Liver (tissue), 9 donors: Measurements from ENCODE around the gene TTLL3. TPM values are rescaled to one million over a fixed set of nuclear protein-coding genes. Genes with fewer than 3 reads are reported as not detected.

Experiments used
- DNase-seq: peaks from one replicate; pipeline ENCODE4 v3.0.0-alpha.2; 2017; ENCODE audit warnings: low spot score
- H3K27ac ChIP-seq, 2 donors: one replicate each; pipeline ENCODE4 v1.7.0; 2013; ENCODE audit warnings: inconsistent platforms in 2 of 2, low read length in 2 of 2, control low read depth in 1 of 2, low read depth in 1 of 2, mild to moderate bottlenecking in 1 of 2
- H3K27me3 ChIP-seq, 4 donors: one replicate each; pipeline versions ENCODE4 v1.6.1 to v1.7.0; 2013; ENCODE audit warnings: low read length in 3 of 4, inconsistent platforms in 1 of 4, mild to moderate bottlenecking in 1 of 4, moderate library complexity in 1 of 4; ENCODE audit not compliant: control insufficient read depth in 4 of 4, insufficient read depth in 4 of 4
- H3K36me3 ChIP-seq, 4 donors: one replicate each; pipeline versions ENCODE4 v1.6.1 to v1.7.0; 2013; ENCODE audit warnings: low read length in 3 of 4, mild to moderate bottlenecking in 3 of 4, low read depth in 1 of 4, moderate library complexity in 1 of 4; ENCODE audit not compliant: control insufficient read depth in 4 of 4, insufficient read depth in 3 of 4
- H3K4me1 ChIP-seq, 4 donors: one replicate each; pipeline versions ENCODE4 v1.6.1 to v1.7.0; 2013; ENCODE audit warnings: low read length in 3 of 4, mild to moderate bottlenecking in 3 of 4, moderate library complexity in 1 of 4; ENCODE audit not compliant: control insufficient read depth in 4 of 4, insufficient read depth in 4 of 4
- H3K4me3 ChIP-seq, 3 donors: one replicate each; pipeline versions ENCODE4 v1.6.1 to v1.7.0; 2013; ENCODE audit warnings: low read length in 3 of 3, control low read depth in 1 of 3, low read depth in 1 of 3, mild to moderate bottlenecking in 1 of 3
- H3K9ac ChIP-seq, 2 donors: one replicate each; pipeline ENCODE4 v1.7.0; 2013; ENCODE audit warnings: low read length in 2 of 2, mild to moderate bottlenecking in 2 of 2, moderate library complexity in 2 of 2, control low read depth in 1 of 2, low read depth in 1 of 2
- H3K9me3 ChIP-seq, 4 donors: one replicate each; pipeline versions ENCODE4 v1.6.1 to v1.7.0; 2013; ENCODE audit warnings: low read length in 3 of 4; ENCODE audit not compliant: control insufficient read depth in 4 of 4
- EGR1 ChIP-seq, 2 donors: IDR thresholded peaks; 2 replicates each; pipeline ENCODE4 v1.6.1; 2016 to 2018; ENCODE audit warnings: antibody characterized with exemption in 2 of 2, low read depth in 2 of 2
- FOXA1 ChIP-seq: IDR thresholded peaks from 2 replicates; pipeline ENCODE4 v1.6.1; 2016; ENCODE audit warnings: antibody characterized with exemption
- FOXA2 ChIP-seq: IDR thresholded peaks from 2 replicates; pipeline ENCODE4 v1.6.1; 2016; ENCODE audit warnings: antibody characterized with exemption
- GABPA ChIP-seq, 2 donors: IDR thresholded peaks in 1 of 2; conservative IDR thresholded peaks in 1 of 2; 2 replicates each; pipeline ENCODE4 v1.6.1; 2016; ENCODE audit warnings: antibody characterized with exemption in 2 of 2, mild to moderate bottlenecking in 1 of 2, moderate library complexity in 1 of 2
- HNF4A ChIP-seq, 2 donors: conservative IDR thresholded peaks; 2 replicates each; pipeline ENCODE4 v1.6.1; 2016; ENCODE audit warnings: antibody characterized with exemption in 2 of 2, mild to moderate bottlenecking in 2 of 2
- HNF4G ChIP-seq: IDR thresholded peaks from 2 replicates; pipeline ENCODE4 v1.6.1; 2016; ENCODE audit warnings: antibody characterized with exemption
- JUND ChIP-seq, 2 donors: IDR thresholded peaks; 2 replicates each; pipeline ENCODE4 v1.6.1; 2016; ENCODE audit warnings: antibody characterized with exemption in 2 of 2
- NR2F2 ChIP-seq: IDR thresholded peaks from 2 replicates; pipeline ENCODE4 v1.6.1; 2016; ENCODE audit warnings: antibody characterized with exemption
- RAD21 ChIP-seq, 2 donors: IDR thresholded peaks; 2 replicates each; pipeline ENCODE4 v1.6.1; 2016; ENCODE audit warnings: antibody characterized with exemption in 2 of 2, mild to moderate bottlenecking in 2 of 2
- RXRA ChIP-seq, 2 donors: IDR thresholded peaks; 2 replicates each; pipeline ENCODE4 v1.6.1; 2017 to 2018; ENCODE audit warnings: antibody characterized with exemption in 2 of 2, mild to moderate bottlenecking in 1 of 2
- SP1 ChIP-seq: IDR thresholded peaks from 2 replicates; pipeline ENCODE4 v1.6.1; 2018; ENCODE audit warnings: antibody characterized with exemption, mild to moderate bottlenecking
- TAF1 ChIP-seq: conservative IDR thresholded peaks from 2 replicates; pipeline ENCODE4 v1.6.1; 2016; ENCODE audit warnings: antibody characterized with exemption, mild to moderate bottlenecking
- YY1 ChIP-seq: IDR thresholded peaks from 2 replicates; pipeline ENCODE4 v1.6.1; 2016; ENCODE audit warnings: antibody characterized with exemption, mild to moderate bottlenecking
- WGBS: extraction: QIAGEN DNeasy Blood & Tissue Kit; methylation state at CpG from one replicate; pipeline ENCODE4 v1.1.7; 2013; 5-methylcytosine and 5-hydroxymethylcytosine counted together
- polyA plus RNA-seq, 2 donors: library from polyadenylated mRNA; stranded (reverse) in 1 of 2; unstranded in 1 of 2; fragments of 200-250 nt in 1 of 2; fragments of >200 nt in 1 of 2; fragmentation: Nextera tagmentation in 1 of 2; extraction: Ambion mirVana in 1 of 2; gene quantifications; one replicate each; pipeline versions ENCODE4 v1.2.1 to v1.2.3, GENCODE V29; 2013 to 2015
- total RNA-seq, 2 donors: library from RNA; depleted of rRNA; stranded (reverse); fragments of >200 nt; gene quantifications; one replicate each; pipeline ENCODE4 v1.2.3, GENCODE V29; 2014
- TF ChIP-seq, protein P1 (sequence below): IDR thresholded peaks from 2 replicates; pipeline ENCODE4 v1.6.1; 2016; ENCODE audit warnings: antibody characterized with exemption
- TF ChIP-seq, protein P2 (sequence below): IDR thresholded peaks from 2 replicates; pipeline ENCODE4 v1.6.1; 2016; ENCODE audit warnings: antibody characterized with exemption
- TF ChIP-seq, protein P3 (sequence below): IDR thresholded peaks from 2 replicates; pipeline ENCODE4 v1.6.1; 2016; ENCODE audit warnings: antibody characterized with exemption, mild to moderate bottlenecking
- TF ChIP-seq, protein P4 (sequence below): fragments of 150-350 bp; IDR thresholded peaks from 2 replicates; pipeline ENCODE4 v1.5.1; 2017; ENCODE audit warnings: improper control_type of control experiment, low read depth, low read length; ENCODE audit not compliant: missing input control
- donor health status: healthy.
- donor health status: healthy.
- donor health status: healthy.
- donor health status: healthy.
- donor health status: healthy.

TTLL3 gene
- total and polyA plus RNA-seq, 4 donors = 2.8 to 19.6 (median 6.5) TPM

DNA sequence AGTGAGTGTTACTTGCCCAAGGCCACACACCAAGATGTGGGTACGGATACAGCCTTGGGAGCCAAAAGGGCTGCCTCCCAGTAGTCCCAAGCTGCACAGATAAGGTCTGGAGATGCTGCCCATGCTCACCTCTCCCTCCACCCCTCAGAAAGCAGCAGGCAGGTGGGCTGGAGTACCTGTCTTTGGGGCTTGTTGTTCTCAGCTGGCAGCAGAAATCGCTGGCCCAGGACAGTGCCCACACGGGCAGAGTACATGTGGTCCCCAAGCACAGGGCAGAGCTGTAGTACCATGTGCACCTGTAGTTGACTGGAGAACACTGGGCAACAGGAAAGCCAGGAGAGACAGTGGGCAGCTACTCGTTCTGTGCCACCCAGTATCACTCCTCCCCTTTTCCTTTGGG is 28.8 kb downstream of the TTLL3 start:
- Histone ChIP-seq H3K4me1 (peaks cover 2 to 10% (median 6%) of the 10 kb centered on the region in 4 donors), H3K9ac (no peak overlapping the region), H3K4me3 (no peak overlapping the region), H3K9me3 (no peaks in the 10 kb centered on the region), H3K36me3 (peaks cover 4 to 38% (median 18%) of the 10 kb centered on the region in 4 donors), H3K27me3 (no peaks in the 10 kb centered on the region), H3K27ac (no peak overlapping the region)
- WGBS = 91% methylated on average over 4 of the region's 4 CpGs
- TF ChIP-seq, protein P1, sequence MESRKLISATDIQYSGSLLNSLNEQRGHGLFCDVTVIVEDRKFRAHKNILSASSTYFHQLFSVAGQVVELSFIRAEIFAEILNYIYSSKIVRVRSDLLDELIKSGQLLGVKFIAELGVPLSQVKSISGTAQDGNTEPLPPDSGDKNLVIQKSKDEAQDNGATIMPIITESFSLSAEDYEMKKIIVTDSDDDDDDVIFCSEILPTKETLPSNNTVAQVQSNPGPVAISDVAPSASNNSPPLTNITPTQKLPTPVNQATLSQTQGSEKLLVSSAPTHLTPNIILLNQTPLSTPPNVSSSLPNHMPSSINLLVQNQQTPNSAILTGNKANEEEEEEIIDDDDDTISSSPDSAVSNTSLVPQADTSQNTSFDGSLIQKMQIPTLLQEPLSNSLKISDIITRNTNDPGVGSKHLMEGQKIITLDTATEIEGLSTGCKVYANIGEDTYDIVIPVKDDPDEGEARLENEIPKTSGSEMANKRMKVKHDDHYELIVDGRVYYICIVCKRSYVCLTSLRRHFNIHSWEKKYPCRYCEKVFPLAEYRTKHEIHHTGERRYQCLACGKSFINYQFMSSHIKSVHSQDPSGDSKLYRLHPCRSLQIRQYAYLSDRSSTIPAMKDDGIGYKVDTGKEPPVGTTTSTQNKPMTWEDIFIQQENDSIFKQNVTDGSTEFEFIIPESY = no peak
- TF ChIP-seq RXRA (IDR thresholded peaks at IDR 0.05) (no peak), FOXA2 (no peak), GABPA (IDR thresholded peaks at IDR 0.05 in 1 of 2, conservative IDR thresholded peaks at IDR 0.05 in 1 of 2) (no peak), JUND (IDR thresholded peaks at IDR 0.05) (no peak), SP1 (no peak)
- DNase-seq = no peak

DNA sequence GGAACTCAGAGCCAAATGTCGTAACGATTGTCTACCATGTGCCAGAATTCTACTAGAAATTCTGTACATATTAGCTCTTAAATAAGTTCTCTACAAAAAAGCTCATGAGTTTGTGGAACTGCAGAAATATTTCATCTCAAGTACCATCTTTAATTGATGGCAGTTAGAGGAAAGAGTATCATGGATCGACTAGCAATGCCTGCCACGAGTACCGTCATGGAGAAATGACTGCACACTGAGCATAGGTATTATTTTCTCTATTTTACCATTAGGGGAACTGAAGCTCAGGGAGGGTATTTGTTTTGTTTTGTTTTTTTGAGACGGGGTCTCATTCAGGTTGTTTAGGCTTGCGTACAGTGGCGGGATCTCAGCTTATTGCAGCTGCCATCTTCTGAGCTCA is 31.0 kb downstream of the TTLL3 start:
- Histone ChIP-seq H3K4me1 (peaks cover 2 to 14% (median 10%) of the 10 kb centered on the region in 4 donors), H3K36me3 (peaks cover 4 to 22% (median 15%) of the 10 kb centered on the region in 4 donors), H3K27me3 (no peaks in the 10 kb centered on the region), H3K9ac (no peak overlapping the region), H3K4me3 (no peak overlapping the region), H3K9me3 (no peaks in the 10 kb centered on the region), H3K27ac (no peak overlapping the region)
- TF ChIP-seq, protein P1 = no peak
- no peak for TF ChIP-seq FOXA2
- no peak for TF ChIP-seq NR2F2
- no peak for TF ChIP-seq EGR1 (IDR thresholded peaks at IDR 0.05; ENCODE audit: low read depth in 2 of 2)
- TF ChIP-seq RXRA (IDR thresholded peaks at IDR 0.05) = no peak
- no peak for TF ChIP-seq TAF1
- no peak for TF ChIP-seq GABPA (IDR thresholded peaks at IDR 0.05 in 1 of 2, conservative IDR thresholded peaks at IDR 0.05 in 1 of 2)
- TF ChIP-seq HNF4G = no peak
- TF ChIP-seq, protein P2, sequence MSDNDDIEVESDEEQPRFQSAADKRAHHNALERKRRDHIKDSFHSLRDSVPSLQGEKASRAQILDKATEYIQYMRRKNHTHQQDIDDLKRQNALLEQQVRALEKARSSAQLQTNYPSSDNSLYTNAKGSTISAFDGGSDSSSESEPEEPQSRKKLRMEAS = no peak
- TF ChIP-seq, protein P3, sequence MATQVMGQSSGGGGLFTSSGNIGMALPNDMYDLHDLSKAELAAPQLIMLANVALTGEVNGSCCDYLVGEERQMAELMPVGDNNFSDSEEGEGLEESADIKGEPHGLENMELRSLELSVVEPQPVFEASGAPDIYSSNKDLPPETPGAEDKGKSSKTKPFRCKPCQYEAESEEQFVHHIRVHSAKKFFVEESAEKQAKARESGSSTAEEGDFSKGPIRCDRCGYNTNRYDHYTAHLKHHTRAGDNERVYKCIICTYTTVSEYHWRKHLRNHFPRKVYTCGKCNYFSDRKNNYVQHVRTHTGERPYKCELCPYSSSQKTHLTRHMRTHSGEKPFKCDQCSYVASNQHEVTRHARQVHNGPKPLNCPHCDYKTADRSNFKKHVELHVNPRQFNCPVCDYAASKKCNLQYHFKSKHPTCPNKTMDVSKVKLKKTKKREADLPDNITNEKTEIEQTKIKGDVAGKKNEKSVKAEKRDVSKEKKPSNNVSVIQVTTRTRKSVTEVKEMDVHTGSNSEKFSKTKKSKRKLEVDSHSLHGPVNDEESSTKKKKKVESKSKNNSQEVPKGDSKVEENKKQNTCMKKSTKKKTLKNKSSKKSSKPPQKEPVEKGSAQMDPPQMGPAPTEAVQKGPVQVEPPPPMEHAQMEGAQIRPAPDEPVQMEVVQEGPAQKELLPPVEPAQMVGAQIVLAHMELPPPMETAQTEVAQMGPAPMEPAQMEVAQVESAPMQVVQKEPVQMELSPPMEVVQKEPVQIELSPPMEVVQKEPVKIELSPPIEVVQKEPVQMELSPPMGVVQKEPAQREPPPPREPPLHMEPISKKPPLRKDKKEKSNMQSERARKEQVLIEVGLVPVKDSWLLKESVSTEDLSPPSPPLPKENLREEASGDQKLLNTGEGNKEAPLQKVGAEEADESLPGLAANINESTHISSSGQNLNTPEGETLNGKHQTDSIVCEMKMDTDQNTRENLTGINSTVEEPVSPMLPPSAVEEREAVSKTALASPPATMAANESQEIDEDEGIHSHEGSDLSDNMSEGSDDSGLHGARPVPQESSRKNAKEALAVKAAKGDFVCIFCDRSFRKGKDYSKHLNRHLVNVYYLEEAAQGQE = no peak
- no peak for TF ChIP-seq RAD21 (IDR thresholded peaks at IDR 0.05)
- no peak for TF ChIP-seq HNF4A (conservative IDR thresholded peaks at IDR 0.05)
- TF ChIP-seq FOXA1 = no peak
- TF ChIP-seq, protein P4, sequence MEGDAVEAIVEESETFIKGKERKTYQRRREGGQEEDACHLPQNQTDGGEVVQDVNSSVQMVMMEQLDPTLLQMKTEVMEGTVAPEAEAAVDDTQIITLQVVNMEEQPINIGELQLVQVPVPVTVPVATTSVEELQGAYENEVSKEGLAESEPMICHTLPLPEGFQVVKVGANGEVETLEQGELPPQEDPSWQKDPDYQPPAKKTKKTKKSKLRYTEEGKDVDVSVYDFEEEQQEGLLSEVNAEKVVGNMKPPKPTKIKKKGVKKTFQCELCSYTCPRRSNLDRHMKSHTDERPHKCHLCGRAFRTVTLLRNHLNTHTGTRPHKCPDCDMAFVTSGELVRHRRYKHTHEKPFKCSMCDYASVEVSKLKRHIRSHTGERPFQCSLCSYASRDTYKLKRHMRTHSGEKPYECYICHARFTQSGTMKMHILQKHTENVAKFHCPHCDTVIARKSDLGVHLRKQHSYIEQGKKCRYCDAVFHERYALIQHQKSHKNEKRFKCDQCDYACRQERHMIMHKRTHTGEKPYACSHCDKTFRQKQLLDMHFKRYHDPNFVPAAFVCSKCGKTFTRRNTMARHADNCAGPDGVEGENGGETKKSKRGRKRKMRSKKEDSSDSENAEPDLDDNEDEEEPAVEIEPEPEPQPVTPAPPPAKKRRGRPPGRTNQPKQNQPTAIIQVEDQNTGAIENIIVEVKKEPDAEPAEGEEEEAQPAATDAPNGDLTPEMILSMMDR = no peak
- TF ChIP-seq SP1 = no peak
- no peak for TF ChIP-seq YY1
- no peak for DNase-seq
- WGBS = 93% methylated on average over 8 of the region's 8 CpGs
